Muscle layer of duodenum (tissue), 2 donors: Measurements from ENCODE around the gene CRISPLD2.

Experiments
- H3K27ac ChIP-seq: one replicate; pipeline ENCODE4 v1.7.0; 2013; ENCODE audit warnings: mild to moderate bottlenecking, low read length
- H3K27me3 ChIP-seq: one replicate; pipeline ENCODE4 v1.7.0; 2013; ENCODE audit warnings: low read depth, mild to moderate bottlenecking, control low read depth, low read length
- H3K36me3 ChIP-seq, 2 donors: one replicate each; pipeline ENCODE4 v1.7.0; 2013; ENCODE audit warnings: low read length in 2 of 2, control low read depth in 1 of 2, mild to moderate bottlenecking in 1 of 2; ENCODE audit not compliant: insufficient read depth in 2 of 2, control insufficient read depth in 1 of 2
- H3K4me1 ChIP-seq, 2 donors: one replicate each; pipeline ENCODE4 v1.7.0; 2013; ENCODE audit warnings: low read length in 2 of 2, mild to moderate bottlenecking in 2 of 2, control low read depth in 1 of 2, moderate library complexity in 1 of 2; ENCODE audit not compliant: insufficient read depth in 2 of 2, control insufficient read depth in 1 of 2
- H3K4me3 ChIP-seq, 2 donors: one replicate each; pipeline ENCODE4 v1.7.0; 2013; ENCODE audit warnings: low read length in 2 of 2, low read depth in 1 of 2, mild to moderate bottlenecking in 1 of 2
- H3K9me3 ChIP-seq, 2 donors: one replicate each; pipeline ENCODE4 v1.7.0; 2013; ENCODE audit warnings: low read length in 2 of 2, control low read depth in 1 of 2, mild to moderate bottlenecking in 1 of 2; ENCODE audit not compliant: control insufficient read depth in 1 of 2
- donor health status: healthy.

The CRISPLD2 gene

DNA sequence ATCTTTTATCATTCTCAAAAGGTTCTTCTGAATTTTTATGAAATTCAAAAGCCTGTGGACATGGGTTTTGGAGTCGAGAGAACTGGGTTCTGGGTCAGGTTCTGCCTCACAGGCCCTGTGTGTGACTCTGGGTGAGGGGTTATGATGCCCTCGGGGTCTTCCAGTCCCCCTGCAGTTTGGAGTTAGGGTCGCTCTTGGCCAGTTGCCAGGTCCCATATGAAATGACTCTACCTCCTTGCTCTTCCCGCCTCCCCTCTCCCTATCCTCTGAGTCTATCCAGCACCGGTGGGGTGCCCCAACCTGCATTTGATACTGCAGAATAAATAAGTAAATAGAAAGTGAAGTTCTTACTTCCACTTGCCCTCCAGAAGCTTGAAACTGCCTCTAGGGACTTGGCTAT lies 137.4 kb downstream of the CRISPLD2 start:
- Histone ChIP-seq H3K27ac (no peak overlapping the region), H3K9me3 (no peaks in the 10 kb centered on the region), H3K4me1 (peaks cover 15% of the 10 kb centered on the region in 2 donors), H3K4me3 (no peak overlapping the region), H3K27me3 (no peaks in the 10 kb centered on the region), H3K36me3 (no peaks in the 10 kb centered on the region)

DNA sequence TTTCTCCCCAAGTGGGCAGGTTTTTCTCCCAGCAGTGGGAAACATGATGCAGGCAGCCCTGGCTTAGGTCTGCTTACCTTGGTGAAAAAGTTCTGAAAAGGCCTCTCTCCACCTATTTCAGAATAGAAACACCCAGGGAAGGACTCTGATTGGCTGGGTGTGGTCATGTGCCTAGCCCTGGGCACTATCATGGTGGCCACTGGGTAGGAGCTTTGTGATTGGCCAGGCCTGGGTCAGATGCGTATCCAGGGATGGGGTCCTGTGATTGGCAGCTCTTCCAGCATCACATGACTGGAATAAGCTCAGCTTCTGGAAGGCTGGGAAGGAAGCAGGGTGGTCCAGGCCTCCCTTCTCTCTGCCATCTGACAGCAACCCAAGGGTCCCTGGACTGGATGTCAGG lies 138.0 kb downstream of the CRISPLD2 start:
- Histone ChIP-seq H3K4me1 (peaks cover 9% of the 10 kb centered on the region in 2 donors), H3K4me3 (no peak overlapping the region), H3K9me3 (no peaks in the 10 kb centered on the region), H3K27me3 (no peaks in the 10 kb centered on the region), H3K27ac (no peak overlapping the region), H3K36me3 (no peaks in the 10 kb centered on the region)
